Central memory CD4-positive, alpha-beta T cell (primary cell): ENCODE measurements around the gene STAT4.
"Not testable (repeated sequence)": the region's sequence is repeated elsewhere in the genome, so short reads cannot be mapped to it uniquely, and the experiment has no call there.

Source experiments
- DNase-seq: peaks from one replicate; pipeline ENCODE4 v3.0.0; 2022

The STAT4 gene

DNA sequence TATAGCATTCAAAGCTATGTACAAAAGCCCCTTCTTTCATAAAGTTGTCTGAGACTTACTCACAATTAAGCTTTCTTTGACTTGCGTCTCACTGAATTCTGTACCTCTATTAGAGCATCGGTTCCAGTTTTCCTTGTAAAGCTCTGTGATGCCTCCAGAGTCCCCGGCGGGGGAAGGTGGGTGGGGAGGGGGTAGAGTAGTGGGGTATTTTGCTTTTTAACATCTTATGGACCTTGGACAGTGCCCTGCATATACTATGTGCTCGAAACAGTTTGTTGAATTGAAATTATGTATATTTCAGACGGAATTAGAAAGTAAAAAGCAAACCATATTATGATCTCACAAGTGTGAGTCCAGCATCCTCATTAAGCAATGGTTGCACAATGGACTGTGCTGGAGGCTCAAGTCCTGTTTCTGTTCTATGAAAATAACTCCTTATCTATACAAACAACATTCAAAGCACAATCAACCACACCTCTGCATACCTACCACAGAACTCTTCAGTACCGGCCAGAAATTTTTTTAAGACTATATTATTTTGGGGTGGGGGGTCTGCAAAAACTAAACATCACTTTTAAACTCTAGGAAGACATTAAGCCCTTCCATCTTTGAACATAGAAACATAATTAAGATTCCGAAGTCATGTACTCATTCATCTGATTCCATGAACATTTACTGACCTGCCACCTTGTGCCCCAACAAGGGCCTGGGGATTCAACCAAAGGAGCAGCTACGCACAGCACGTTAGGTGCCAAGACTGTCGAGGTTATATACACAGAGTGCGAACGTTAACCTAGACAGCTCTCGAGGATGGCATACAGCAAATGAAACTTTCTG is 137.7 kb downstream of the STAT4 start:
- DNase-seq = no peak

DNA sequence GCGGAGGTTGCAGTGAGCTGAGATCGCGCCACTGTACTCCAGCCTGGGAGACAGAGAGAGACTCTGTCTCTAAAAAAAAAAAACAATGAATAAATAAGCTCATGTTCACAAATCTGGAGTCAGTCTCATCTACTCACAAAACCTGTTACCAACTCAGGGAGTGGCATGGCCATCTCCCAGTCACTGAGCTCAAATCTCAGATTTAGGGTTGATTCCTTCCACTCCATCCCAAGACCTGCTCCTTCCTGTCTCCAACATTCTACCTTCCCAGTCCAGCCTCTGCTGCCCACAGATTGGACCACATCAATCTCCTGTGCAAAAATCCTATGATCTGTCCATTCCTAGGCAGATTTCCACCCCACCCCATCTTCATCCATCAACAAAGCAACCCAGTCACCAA is 138.4 kb downstream of the STAT4 start:
- DNase-seq = no peak

DNA sequence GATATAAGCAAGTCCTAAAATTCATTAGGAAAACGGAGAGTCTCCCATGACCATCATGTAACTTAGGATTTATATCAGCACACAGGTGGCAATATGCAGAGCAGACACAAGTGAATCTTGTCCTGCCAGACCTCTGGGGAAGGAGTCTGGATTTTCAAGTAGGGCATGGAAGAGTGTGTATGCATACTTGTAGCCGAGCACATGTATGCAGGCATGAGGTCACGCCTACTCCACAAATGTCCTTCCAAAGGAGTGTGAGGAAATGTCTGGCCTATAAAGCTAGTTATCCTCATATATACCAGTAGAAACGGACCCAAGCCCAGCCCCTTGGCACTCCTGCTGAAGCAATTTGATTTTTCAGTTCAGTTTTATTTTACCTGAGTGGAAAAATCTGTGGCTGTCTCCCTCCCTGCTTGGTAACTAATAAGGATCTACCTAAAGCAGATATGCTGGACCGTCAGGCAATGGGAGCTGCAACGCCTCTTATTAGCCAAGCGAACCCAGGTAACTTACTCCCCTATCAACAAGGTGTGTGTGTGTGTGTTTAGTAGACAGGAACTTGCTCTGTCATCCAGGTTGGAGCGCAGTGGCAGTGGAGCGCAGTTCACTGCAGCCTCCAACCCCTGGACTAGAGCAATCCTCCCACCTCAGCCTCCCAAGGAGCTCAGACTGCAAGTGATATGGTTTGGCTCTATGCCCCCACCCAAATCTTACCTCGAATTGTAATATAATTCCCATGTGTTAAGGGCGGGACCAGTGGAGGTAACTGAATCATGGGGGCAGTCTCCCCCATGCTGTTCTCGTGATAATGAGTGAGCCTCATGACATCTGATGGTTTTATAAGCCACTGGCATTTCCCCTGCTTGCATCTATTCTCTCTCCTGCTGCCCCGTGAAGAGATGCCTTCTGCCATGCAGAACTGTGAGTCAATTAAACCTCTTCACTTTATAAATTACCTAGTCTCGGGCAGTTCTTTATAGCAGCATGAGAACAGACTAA is 139.6 kb downstream of the STAT4 start:
- no peak for DNase-seq

DNA sequence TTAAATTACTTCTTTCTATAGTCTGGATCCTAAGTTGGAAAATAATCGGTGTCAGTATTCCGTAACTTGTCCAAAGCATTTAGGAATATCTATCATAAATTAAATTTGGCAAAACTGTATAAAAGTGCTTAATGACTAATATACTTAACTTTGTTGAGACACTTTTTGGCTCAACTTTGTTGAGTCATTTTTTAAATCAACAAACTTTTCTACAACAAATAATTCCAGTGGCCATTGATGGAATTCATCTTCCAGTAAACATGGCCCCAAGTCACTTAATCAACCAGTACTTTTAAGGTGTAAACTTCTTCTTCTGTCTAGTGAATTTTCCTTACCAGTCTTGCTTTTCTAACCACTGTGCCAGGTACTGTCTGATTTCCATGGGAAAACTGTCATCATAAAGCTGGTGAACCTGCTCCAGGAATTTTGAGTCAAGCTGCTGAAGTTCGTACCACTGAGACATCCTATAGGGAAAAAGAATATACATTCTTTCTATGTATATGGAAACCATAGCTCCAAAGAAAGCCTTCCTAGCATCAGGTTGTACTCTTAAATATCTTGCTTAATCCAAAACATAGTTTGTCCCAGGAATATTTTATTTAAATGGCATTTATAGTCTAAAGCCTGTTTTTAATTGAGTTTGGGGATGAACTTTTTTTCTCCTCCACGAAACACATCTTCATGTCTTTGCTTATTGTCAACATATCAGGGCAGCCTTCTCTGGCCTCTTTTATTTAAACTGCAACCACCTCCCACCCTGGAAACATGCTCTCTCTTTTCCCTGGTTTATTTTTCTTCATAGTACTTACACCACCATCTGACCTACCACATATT is 141.0 kb downstream of the STAT4 start:
- DNase-seq = no peak

DNA sequence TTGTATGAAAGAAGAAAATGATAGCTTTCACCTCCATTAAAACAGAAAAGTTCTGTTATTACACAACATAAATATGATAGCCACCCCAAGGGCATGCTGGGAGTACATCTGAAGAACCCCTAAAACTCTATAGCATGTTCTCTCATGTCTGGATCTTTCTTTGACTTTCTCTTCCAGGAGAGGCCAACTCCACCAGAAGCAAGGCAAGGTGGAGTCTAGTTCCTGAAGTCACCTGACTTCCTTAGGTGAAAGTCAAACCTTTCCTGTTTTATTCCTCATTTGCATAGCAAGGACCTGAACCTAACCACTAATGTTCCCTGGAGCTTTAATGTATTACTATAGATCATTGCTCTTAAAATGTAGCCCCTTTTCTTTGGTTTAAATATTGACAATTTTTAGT is 142.5 kb downstream of the STAT4 start:
- DNase-seq = no peak

DNA sequence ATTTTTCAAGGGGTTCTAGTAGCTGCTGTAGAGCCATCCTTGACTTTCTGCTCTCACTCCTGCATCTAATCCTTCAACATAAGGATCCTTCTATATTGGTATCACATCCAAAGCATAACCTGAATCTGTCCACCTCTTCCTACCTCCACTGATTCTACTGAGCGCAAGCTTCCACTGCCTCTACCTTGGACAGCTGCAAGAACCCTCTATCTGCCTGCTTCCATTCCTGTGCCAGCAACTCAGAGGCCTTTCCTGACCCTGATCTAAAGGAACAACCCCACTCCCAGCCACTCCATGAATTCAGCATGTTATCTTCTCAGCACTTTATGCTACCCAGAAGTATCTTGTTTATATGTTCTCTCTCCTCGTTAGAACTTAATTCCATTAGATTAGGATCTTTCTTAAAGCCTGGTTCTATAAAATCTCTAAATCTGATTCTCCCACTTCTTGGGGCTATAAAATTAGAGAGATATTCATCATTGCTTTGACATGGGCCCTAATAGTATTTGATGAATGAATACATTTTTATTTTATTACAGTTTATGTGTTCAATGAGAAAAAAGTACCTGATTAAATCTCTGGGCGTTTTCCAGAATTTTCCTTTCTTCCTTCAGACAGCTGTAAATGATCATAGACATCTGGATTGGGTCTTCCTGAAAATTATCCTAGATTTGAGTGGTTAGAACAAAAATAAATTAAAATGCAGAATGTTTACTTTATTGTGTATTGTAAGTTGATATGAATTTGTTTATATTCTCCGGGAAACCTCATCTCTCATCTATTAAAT is 143.6 kb downstream of the STAT4 start:
- no peak for DNase-seq

DNA sequence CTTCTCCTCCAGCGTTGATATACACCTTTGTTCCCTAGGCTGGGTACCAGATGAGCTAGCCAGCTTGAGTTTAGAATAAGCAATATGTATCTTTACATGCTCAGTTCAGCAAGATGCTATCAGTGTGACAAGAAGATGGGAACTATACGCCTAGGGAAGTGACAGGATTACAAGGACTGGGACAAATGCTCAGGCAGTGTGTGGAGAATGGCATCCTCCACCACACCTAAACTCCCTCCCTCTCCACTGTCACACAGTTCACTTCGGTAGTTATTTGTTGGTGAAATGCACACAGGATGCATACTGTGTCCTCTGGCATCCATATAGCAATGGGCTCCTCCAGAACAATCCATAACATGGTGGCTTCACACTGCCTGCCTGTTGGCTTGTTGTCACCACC is 144.5 kb downstream of the STAT4 start:
- DNase-seq = no peak

DNA sequence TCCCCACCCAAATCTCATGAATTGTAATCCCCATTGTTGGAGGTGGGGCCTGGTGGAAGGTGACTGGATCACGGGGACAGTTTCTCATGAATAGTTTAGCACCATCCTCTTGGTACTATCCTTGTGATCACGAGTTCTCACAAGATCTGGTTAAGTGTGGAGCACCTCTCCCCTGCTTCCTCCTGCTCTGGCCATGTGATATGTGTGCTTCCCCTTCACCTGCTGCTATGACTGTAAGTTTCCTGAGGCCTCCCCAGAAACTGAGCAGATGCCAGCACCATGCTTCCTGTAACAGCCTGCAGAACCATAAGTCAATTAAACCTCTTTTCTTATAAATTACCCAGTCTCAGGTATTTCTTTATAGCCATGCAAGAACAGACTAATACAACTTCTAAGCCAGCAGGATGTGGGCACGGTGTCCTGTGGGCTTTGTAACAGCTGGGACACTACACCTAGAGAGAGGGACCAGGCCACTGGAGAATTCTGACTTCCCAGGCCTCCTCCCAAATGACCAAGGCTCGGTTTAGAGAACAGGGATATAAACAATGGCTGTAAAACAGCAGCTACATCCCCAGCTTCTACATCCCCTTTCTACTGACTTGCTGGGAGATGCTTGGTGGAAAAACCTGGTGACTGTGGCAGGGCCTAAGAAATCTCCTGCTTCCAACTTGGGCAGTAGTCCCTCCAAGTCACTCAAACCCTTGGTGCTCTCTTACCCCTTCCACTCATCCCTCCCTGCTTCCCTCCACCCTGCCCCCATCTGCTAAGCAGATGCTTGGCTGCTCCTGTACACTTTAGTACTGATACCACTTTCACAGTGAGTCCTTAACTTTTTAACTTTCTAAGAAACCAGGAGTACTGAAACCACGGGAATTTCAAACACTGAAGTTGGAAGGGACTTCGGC is 147.1 kb downstream of the STAT4 start:
- DNase-seq = no peak

DNA sequence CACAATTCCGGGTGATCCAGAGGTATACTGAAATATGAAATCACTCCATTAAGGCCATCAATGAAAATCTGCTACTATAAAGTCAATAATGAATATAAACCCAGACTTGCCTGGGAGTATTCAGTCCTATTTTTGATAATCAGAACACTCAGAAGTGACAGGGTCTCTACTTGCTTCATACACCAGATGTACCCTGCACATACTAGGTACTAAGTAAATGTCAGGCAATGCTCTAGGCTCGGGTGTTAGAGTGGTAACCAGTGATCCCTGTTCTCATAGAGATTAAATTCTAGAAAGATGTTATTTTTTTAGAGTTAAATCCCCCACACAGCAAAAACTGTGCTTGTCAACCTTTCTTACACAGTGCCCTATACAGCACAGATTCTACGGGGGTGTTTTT is 149.2 kb downstream of the STAT4 start:
- DNase-seq = no peak

DNA sequence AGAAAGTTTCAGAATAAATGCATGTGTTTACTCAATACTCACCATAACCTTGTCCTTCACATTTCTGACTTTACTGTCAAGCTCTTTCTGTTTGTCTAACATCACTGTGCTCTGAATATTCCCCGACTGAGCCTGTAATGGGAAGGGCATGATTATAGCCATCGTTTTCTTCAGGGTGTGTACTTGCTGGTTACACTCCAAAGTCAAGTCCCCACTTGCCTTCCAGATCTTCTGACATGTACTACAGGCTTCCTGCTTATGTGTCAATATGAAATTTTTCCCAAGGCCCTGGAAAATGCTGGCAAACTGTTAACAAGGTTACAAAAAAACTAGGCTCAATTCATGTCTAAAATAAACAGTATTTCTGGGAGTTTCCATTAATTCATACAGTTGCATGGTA is 149.8 kb downstream of the STAT4 start:
- DNase-seq = no peak

DNA sequence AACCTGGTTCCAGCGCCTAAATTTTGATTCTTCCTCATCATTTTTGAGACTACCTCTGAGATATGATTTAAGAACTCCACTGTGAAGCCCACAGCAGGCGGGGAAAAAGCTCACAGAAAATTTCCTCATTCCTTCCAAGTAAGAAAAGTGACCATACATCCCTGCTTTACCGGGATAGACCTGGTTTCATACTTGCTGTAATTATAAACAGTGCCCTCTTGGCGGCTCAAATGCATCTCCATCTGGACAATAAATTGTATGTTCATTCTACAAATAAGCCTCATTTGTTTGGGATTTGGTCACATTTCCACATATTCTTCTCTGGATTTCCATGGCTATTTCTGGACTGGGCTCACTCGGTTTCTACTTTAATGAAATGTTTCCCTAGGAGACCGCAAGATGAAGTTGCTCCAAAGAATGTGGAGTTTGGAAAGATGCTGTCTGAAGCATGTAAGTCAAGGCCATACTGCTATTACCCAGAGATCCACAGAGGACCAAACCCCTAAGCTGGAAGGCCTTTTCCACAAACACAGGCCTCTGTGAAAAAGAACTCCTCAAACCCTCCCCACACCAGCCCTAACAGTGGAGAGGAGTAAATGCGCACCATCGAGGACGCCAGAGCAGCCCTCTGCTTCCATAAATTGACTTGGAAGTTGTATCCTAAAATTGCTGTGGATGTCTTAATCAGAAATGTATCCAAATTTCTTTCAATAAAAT is 150.7 kb downstream of the STAT4 start:
- no peak for DNase-seq

DNA sequence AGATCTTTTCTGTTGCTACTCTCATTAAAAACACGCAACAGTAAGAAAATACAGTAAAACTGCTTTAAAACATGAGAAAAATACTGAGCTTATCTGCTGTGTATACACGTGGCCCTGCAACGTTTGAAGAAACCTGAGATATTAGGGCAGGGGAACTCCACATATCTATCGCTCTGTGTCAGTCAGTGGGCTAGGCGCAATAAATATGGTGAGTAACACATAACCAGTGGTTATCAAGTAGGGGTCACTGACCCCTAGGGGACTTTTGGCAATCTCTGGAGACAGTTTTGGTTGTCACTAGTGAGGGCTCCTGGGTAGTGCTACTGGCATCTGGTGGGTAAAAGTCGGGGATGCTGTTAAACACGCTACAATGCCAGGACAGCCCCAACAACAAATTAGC is 151.7 kb downstream of the STAT4 start:
- DNase-seq = no peak

DNA sequence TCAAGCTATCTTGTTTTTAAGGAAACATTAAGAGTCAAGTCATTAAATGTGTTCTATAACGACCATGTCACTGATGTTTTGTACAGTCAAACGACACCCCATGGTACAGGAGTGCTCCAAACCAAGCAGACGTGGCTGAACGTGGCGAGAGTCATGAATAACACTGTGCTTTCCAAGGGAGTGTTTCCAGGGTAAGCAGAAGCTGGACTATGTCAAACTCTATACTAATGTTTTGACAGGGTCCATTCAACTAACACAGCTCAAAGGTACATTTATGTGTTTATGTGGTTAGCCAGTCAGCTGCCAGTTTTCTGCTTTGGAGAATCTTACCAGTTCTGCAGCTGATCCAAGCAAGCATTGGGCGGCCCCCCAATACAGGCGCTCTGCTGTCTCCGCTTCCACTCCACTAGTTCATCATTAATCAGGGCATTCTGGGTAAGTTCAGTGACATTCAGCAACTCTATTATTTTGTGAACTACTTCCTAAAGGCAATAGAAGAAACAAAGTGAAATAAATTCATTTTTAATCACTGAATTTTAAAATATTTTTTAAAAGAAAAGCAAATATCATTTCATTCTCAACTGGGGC is 153.2 kb downstream of the STAT4 start:
- DNase-seq = no peak

DNA sequence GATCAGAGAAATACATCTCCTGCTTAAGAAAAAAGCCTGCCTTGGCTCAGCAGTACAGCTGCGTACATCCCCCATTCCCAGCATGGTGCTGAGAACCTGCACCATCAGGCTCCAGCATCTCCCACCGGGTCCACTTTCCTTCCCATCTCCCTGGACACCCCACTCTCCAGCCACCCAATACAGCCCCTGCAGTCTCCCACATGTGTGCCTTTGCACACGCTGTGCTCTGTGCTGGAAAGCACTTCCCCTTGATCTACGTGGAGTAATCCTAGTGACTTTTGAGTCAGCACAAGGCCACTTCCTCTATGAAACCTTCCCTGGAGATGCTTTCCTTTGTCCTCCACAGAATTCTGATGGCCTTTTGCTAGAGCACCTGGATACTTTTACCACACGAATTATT is 153.8 kb downstream of the STAT4 start:
- no peak for DNase-seq

DNA sequence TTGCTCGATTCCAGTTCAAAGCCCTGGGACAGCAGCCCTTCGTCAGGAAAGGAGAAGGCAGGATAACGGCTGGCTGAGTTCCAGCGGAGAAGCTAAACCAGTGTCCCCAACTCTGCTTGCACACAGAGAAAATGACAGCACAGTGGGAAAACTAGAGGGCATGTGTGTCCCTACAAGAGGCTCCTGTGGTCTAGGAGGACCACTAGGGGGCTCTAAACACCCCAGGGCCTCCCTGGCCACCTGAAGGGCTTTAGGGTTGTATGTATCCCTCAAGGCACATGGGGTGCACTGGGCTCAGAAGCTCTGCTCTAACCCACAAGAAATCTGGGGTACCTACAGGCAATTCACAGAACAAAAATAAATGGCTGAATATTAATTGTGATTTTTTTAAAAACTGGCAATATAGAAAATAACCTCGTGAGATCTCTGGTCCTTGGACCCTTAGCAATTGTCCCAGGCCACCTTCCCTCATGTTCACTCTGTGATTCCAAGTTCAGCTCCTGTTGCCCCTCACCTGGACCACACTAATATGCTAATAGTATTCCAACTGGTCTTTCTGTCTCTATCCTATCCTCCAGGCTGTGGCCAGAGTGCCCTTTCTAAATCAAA is 154.4 kb downstream of the STAT4 start:
- DNase-seq = peak; percentile 32

DNA sequence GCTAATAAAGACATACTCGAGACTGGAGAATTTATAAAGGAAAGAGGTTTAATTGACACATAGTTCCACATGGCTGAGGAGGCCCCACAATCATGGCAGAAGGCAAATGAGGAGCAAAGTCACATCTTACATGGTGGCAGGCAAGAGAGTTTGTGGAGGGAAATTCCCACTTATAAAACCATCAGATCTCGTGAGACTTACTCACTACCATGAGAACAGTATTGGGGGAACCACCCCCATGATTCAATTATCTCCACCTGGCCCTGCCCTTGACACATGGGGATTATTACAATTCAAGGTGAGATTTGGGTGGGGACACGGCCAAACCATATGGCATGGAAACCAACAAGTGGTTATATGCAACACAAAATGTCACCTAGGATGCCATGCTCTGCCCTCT is 155.5 kb downstream of the STAT4 start:
- not testable (repeated sequence) for DNase-seq

DNA sequence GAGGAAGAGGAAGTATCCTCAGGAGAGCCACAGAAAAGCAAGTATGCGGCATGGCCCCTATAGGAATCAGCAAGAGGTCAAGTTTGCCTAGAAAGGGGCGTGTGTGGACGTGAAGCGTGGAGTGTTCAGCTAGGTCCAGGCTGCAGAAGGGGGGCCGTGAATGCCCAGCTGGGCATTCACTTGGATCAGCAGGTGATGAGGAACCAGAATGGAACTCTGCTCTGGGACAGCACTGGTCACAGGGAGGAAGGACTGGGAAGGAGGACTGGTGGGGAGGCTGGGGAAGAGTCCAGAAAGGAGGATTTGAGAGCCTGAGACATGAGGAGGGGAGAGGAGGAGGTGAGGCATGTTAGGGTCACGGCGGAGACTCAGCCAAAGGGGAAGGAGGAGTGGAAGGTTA is 156.6 kb downstream of the STAT4 start:
- DNase-seq = no peak

DNA sequence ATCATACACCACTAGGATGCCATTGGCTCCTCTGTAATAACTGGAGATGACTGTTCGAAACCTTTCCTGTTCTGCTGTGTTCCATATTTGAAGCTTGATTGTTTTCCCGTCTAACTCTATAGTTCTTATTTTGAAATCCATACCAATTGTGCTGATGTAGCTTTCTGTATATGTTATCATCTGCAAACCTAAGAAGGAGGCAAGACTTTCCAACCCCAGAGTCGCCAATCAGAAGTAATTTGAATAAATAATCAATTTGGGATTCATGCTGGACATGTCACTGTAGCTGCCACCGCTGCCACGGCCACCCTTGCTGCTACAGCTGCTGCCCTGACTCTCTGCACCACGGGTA is 157.5 kb downstream of the STAT4 start:
- DNase-seq = no peak

DNA sequence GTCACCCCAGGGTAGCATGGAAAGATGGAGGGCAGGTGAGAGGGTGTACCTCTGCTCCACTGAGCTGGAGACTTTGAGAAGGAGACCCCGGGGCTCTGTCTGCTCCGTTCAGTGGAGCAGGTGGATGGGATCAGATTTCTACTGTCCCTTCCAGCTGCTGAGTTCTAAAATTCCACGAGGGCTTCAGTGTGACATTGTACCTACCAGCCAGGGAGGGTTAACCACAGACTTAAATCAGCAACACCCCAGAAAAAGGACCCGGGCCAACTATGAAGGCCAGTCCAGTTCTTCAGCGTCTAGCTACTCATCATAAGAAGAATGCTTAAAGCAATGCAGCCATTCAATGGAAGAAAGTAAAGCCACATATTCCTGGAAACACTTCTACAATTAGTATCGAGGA is 160.7 kb downstream of the STAT4 start:
- DNase-seq = no peak

DNA sequence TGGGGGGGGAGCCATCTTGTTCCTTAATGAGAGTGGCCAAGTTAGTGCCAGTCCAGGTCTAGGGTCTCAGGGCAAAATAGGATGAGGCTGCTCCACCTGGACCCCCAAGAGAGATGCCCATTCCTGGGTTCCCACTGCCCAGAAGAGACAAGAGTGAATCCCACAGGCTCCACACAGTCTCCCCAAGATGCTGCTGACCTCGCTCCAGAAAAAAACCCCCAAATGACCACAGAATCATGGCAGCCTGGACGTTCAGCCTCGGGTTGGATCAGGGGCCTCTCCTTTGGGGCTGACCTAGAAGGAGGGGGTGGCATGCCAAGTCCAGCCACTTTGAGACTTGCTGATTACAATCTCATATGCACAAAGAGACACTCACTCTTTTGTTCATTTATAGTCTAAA is 161.9 kb downstream of the STAT4 start:
- DNase-seq = no peak
